ENCODE measurements around the gene LIN54.

- TF ChIP-seq, protein P1, sequence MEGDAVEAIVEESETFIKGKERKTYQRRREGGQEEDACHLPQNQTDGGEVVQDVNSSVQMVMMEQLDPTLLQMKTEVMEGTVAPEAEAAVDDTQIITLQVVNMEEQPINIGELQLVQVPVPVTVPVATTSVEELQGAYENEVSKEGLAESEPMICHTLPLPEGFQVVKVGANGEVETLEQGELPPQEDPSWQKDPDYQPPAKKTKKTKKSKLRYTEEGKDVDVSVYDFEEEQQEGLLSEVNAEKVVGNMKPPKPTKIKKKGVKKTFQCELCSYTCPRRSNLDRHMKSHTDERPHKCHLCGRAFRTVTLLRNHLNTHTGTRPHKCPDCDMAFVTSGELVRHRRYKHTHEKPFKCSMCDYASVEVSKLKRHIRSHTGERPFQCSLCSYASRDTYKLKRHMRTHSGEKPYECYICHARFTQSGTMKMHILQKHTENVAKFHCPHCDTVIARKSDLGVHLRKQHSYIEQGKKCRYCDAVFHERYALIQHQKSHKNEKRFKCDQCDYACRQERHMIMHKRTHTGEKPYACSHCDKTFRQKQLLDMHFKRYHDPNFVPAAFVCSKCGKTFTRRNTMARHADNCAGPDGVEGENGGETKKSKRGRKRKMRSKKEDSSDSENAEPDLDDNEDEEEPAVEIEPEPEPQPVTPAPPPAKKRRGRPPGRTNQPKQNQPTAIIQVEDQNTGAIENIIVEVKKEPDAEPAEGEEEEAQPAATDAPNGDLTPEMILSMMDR (conservative IDR thresholded peaks at IDR 0.05; ENCODE audit: low read length) = no peak
- no peak for TF ChIP-seq EZH2phosphoT487 (IDR thresholded peaks at IDR 0.05; ENCODE audit: borderline replicate concordance, low read depth, low read length)
Observed at GRCh38 chr4:82983444-82983843, 27.2 kb downstream of the LIN54 start.

Measured in OCI-LY7 (cell line).